PFSK-1 (cell line): ENCODE measurements around the gene PCSK6.

Source experiments
- FOXP2 ChIP-seq: optimal IDR thresholded peaks from 2 replicates; pipeline ENCODE3; 2011; ENCODE audit warnings: borderline replicate concordance, control low read depth, inconsistent platforms; ENCODE audit not compliant: insufficient read depth; ENCODE audit errors: extremely low read length, extremely low read depth
- POLR2AphosphoS5 ChIP-seq: IDR thresholded peaks from 2 replicates; pipeline ENCODE4 v1.6.1; 2012; ENCODE audit warnings: low read depth, mild to moderate bottlenecking, control low read depth, low read length, moderate library complexity
- SIN3A ChIP-seq: IDR thresholded peaks from 2 replicates; pipeline ENCODE4 v1.6.1; 2012; ENCODE audit warnings: mild to moderate bottlenecking, low read length, moderate library complexity, borderline replicate concordance; ENCODE audit not compliant: insufficient read depth
- TAF1 ChIP-seq: IDR thresholded peaks from 2 replicates; pipeline ENCODE4 v1.6.1; 2012; ENCODE audit warnings: low read length, control low read depth, borderline replicate concordance; ENCODE audit not compliant: insufficient read depth
- TF ChIP-seq, protein P1 (sequence below), 2 experiments: IDR thresholded peaks; 2 replicates each; pipeline versions ENCODE4 v1.6.1 to v1.8.0; 2011 to 2012; ENCODE audit warnings: low read depth in 2 of 2, low read length in 2 of 2, control low read depth in 1 of 2, inconsistent platforms in 1 of 2, mild to moderate bottlenecking in 1 of 2, moderate library complexity in 1 of 2; ENCODE audit not compliant: insufficient read depth in 1 of 2

The PCSK6 gene

DNA sequence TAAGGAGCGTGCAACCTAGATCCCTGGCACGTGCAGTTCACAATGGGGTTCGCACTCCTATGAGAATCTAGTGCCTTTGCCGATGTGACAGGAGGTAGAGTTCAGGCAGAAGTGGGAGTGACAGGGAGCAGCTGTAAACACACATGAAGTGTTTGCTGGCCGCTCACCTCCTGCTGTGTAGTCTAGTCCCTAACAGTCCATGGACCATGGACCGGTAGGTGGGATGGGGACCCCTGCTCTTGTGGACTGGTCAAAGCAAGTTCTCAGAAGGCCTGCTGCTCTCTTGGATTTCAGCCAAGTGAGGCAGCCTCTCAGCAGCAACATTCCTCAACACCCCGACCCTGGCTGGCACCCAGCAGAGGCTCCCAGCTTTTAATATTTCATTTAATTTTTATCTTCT, 136.3 kb downstream of the PCSK6 start:
- TF ChIP-seq POLR2AphosphoS5 (no peak), FOXP2 (no peak), TAF1 (no peak), SIN3A (no peak)
- TF ChIP-seq, protein P1, sequence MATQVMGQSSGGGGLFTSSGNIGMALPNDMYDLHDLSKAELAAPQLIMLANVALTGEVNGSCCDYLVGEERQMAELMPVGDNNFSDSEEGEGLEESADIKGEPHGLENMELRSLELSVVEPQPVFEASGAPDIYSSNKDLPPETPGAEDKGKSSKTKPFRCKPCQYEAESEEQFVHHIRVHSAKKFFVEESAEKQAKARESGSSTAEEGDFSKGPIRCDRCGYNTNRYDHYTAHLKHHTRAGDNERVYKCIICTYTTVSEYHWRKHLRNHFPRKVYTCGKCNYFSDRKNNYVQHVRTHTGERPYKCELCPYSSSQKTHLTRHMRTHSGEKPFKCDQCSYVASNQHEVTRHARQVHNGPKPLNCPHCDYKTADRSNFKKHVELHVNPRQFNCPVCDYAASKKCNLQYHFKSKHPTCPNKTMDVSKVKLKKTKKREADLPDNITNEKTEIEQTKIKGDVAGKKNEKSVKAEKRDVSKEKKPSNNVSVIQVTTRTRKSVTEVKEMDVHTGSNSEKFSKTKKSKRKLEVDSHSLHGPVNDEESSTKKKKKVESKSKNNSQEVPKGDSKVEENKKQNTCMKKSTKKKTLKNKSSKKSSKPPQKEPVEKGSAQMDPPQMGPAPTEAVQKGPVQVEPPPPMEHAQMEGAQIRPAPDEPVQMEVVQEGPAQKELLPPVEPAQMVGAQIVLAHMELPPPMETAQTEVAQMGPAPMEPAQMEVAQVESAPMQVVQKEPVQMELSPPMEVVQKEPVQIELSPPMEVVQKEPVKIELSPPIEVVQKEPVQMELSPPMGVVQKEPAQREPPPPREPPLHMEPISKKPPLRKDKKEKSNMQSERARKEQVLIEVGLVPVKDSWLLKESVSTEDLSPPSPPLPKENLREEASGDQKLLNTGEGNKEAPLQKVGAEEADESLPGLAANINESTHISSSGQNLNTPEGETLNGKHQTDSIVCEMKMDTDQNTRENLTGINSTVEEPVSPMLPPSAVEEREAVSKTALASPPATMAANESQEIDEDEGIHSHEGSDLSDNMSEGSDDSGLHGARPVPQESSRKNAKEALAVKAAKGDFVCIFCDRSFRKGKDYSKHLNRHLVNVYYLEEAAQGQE (IDR thresholded peaks at IDR 0.05; ENCODE audit: insufficient read depth in 1 of 2, low read depth in 2 of 2, low read length in 2 of 2), result no peak

DNA sequence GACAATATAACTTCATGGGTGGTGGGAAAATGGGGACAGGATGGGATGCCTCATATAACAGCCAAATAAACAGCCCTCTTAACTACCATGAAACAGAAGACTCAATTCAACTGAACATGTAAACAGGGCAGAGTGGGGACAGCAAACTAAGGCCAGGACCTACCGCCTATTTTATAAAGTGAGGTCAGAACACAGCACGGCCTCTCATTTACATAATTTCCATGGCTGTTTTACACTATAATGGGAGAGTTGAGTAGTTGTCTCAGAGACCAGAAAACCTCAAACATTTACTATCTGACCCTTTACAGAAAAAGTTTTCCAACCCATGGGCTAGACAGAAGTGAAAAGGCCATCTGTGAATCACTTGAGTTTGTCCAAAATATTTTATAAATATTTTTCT, 137.8 kb downstream of the PCSK6 start:
- no peak for TF ChIP-seq SIN3A
- TF ChIP-seq POLR2AphosphoS5, result no peak
- no peak for TF ChIP-seq FOXP2
- no peak for TF ChIP-seq TAF1
- TF ChIP-seq, protein P1 (IDR thresholded peaks at IDR 0.05; ENCODE audit: insufficient read depth in 1 of 2, low read depth in 2 of 2, low read length in 2 of 2), result no peak

DNA sequence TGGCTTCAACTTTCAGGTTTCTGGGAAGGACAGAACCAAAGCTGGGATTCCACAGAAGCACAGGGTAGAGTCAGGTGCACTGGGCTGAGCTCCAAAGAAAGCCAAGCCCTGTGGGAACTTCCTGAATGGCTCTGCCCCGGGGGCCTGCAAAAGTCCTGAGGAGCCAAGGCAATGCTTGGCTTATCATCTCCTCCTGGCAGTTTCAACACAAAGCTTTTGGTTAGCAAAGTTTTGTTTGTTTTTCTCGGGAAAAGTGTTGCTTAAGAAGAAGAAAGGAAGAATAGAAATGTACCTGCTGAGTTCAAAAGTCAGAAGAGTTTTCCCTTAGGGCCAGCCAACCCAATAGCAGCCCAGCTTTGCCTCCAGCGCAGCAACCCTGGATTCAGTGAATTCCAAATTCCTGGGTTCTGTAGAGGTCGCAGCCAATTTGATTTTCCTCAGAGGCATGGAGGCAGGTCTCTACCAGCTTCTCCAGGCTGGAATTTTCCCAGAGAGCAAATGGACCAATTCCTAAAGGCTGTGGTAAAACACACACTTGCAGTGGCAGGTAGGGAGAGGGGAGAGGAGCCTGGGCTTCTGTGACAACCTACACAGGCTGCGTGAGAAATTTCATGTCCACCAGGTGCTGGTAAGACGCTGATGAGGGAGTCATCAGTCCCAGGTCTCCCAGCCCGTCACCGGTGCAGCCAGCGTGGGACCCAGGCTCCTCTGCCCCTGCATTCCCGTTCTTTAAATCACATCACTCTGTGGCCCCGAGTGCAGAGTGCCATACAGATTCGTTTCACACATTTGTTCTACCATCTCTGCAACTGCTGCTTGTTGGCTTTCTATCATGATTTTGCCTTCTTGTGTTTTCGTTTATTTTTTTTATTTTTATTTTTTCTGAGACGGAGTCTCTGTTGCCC, 140.2 kb downstream of the PCSK6 start:
- TF ChIP-seq SIN3A (no peak), FOXP2 (no peak), POLR2AphosphoS5 (no peak), TAF1 (no peak)
- TF ChIP-seq, protein P1 (IDR thresholded peaks at IDR 0.05; ENCODE audit: insufficient read depth in 1 of 2, low read depth in 2 of 2, low read length in 2 of 2), result no peak

DNA sequence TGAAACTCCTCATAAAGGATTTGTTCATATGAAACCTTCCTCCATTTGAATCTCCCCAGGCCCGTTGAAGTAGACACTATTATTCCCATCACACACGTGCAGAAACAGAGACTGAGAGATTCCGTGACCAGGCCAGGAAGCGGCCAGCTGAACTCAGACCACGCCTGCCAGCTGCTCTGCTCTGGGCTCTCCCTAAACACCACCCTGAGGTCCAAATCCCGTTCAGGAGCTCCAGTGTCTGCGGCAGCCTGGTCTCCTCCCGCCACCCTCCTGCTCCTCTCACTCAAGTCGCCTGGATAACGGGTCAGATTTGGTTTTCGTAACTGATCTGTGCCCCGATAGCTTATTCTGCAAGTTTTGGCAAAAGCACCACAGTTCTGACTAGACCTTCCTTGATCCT, 140.9 kb downstream of the PCSK6 start:
- no peak for TF ChIP-seq POLR2AphosphoS5
- TF ChIP-seq FOXP2, result no peak
- TF ChIP-seq, protein P1 (IDR thresholded peaks at IDR 0.05; ENCODE audit: insufficient read depth in 1 of 2, low read depth in 2 of 2, low read length in 2 of 2), result no peak
- TF ChIP-seq SIN3A, result no peak
- TF ChIP-seq TAF1, result no peak
